ENCODE data around the gene NFKBIZ.

The NFKBIZ gene

DNA sequence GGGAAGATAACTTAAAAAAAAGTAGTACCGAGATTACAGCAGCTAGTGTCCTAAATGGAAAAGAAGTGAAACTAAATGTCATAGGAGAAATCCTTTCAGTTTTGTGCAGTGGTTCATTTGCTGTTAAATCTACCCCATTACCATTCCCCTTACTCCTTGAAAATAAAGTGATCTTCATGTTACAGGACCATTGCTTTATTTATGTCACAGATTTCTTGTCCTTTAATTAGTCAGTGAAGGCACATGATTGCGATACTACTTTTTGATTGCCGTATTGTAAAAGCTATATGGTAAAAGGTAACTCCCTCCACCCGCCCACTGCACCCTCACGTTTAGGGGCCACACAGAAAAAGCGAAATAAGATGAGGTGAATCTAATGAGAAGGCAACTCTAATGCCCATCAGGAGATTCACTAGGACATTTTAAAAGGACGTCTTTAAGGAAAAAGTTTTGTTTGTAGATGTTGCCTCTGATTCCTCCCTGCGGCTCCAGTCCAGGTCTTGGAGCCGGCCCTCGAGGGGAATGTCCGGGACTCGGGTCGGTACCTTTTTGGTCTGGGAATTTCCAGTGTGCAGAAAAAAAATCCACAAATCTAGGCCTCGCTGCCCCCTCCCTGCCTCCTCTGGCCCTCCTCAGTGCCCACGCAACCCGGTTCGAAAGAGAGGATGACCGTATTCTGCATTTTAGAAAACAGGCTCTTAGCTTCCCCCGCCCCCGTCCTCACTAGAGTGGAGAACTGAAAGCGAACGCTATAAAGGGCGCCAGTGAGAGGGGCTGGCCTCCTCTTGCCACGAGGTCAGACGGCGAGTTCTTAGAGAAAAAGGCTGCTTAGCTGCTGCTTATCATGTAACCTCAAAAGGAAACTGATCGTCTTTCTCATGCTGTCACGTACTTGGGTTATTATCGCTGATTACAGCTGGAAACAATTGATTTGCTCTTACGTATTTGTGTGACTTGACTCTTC is 21.8 kb upstream of the NFKBIZ start:
- peak; percentile 61 for DNase-seq

DNA sequence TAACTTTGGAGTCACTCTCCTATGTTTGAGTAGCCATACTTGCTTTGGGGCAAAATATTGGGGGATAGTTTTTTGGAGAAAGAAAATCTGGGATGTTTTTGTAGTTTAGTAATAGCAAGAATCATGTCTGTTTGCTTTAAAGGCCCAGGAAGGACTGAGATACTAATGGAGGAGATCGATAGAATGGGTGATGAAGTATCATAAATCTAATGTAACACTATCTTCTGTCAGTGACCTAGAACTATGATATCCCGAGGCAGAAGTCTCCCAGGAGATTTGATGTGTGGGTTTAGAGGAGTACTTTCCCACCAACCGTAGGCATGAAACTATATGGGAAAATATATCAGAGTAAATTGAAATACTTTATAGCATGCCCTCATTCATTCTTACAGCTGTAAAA is 21.0 kb upstream of the NFKBIZ start:
- no peak for DNase-seq

DNA sequence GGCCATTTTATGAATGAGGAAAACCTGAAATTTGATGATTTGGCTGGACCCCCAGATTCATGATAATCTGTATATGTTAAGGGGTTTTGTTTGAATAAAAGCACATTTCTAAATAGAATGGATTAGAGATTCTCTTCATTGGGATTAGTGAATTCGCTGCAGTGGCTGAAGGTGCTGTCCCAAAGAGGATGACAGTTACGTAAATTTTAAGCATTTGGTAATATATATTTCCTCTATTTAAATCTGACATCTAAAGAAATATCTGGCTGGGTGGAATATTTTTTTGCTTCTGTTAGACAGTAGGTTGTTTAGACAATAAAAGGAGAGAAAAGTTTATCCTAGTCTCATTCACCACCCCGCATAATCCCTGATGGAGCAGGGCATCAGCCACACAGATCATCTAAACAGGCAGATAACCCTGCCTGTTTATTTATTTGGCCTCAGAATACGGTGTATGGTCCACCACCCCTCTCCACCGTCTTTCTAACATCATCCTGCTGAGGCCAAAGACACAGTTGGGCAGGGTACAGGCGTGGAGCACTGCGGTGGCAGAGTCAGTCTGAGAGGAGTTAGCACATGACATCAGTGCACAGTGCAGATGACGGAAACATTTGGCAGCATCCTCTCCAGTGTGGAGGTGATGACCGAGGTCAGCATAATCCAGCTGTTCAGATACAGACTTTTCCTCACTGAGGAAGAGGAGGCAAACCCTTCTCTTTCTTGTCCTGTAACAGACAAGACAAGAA is 20.4 kb upstream of the NFKBIZ start:
- peak; percentile 35 for DNase-seq

- no peak for DNase-seq
Observed at GRCh38 chr3:101829437-101829830, 19.9 kb upstream of the NFKBIZ start.

DNA sequence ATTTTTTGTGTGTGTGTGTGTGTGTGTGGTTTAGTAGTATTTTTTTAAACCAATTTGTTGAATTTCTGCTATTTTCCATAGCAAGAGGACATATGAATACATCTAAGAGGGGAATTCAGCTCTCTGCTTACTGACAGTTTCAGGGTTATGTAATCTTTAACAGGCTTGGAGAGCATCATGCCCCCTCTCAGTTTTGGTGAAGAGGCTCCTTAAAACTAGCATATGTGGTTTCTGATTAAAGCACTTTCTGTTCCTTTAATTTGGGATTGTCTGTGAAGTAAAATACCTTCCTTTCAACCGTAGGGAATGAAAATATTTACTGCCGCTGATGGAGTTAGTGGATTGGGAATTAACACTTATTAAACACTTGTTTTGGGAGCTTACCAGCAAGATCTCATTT is 19.4 kb upstream of the NFKBIZ start:
- DNase-seq: no peak

DNA sequence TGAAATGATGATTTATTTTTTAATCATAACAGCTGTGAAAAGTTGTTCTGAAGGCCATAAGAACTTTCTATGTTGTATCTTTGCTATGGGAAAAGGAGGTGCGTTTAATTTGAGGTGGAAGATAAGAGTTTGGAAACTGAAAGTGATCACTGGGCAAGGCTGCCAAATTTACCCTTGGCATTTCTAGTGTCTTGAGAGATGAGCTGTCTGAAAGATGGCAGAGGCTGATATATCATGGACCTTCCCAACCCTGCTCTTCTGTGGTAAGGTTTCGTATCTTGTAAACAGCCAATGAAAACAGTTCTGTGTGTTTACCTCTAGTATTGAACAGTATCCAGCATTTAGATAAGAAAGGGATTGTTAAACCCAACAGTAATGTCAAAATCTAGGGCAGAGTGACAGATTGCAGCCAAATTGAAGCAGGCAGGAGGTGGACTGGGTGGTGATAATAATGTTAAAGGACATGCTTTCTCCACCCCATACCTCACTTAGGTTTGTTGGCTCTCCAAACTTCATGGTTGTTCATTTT is 15.8 kb upstream of the NFKBIZ start:
- DNase-seq: no peak

DNA sequence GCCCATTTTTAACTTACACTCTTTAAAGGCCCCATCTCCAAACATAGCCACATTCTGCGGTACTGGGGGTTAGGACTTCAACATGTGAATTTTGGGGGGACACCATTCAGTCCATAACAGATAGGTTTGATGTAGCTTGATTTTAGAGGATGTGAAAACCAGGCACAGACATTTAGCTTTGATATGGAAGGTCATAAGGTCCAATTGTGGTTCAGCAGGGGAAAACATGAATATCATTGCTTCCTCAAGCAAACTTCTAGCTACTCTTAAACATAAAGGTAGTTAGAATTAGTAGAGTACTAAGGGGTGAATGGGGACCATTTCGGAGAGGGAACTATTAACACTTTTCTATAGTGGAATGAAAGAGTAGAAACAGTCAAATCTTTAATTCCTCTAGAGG is 13.6 kb upstream of the NFKBIZ start:
- DNase-seq: no peak

DNA sequence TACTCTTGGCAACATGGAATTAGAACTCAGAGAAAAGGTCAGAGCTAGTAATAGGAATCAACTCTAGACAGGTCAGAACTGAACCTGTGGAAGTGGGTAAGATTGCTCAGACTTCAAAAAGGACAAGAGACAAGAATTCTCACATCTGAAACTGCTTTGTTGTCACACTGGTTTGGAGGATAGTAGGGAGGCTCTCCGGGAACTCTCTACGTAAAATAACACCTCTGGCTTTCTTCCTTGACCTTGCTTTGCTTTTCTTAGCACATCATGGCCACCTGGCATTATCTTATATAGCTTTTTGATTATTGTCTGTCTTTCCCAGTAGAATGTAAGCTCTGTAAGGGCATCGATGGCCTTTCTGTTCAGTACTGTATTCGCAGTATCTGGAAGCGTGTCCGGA is 13.2 kb upstream of the NFKBIZ start:
- DNase-seq: no peak

DNA sequence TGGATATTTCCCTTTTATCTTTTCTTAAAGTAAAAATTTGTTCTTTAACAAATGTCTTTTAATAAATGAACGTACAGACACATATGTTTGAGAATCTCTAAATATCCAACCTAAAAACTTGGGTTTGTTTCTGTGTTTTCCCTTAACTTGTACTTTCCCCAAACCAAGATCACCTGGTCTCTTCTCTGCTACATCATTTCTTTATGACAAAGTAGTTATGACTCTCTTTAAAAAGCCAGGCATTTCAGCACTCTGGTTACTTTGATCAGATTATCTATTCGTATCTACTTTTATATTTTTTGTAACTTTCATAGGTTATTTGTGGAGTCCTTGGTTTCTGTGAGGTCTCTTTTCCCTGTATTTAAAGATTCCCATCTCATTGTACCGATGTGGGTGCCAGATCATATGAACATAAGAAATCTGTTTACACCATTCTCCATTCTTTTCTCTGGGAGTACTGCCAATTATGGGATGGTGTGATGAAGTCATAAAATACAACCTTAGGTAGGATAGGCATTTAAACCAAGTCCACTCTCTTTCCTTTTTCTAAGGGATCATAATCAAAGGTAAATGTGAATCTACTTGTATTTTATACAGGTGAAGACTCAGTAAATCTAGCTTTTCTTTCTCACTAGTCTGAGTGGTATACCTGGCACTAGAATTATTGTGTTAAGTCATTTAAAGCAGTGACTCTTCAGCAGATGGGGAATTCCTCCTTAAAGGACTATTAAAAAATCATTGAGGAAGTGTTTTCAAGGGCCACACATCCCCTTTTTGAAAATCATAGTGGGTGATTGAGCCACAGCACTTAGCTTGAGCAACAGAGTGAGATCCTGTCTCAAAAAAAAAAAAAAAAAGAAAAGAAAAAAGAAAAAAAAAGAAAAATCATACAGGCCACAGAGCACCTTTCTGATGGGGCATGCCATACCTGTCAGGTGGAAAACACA is 12.4 kb upstream of the NFKBIZ start:
- DNase-seq: no peak

DNA sequence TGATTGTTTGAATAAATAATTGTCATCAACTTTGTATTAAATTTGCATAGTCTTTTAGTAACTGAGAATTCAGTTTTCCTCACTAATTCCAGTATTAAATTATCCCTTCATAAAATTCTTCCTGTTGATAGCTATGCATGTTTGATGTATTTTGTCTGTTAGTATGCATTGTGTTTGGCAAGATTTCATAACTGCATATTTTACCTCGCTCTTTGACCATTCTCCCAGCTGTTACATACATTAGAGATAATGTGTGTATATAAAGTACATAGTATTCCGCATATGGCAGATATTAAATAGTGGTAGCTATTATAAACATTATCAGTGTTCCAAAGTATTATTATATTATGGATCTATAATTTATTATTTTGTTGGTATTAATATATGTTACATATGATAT is 10.6 kb upstream of the NFKBIZ start:
- DNase-seq: no peak

- no peak for DNase-seq
Observed at GRCh38 chr3:101840066-101840465, 9.2 kb upstream of the NFKBIZ start.

DNA sequence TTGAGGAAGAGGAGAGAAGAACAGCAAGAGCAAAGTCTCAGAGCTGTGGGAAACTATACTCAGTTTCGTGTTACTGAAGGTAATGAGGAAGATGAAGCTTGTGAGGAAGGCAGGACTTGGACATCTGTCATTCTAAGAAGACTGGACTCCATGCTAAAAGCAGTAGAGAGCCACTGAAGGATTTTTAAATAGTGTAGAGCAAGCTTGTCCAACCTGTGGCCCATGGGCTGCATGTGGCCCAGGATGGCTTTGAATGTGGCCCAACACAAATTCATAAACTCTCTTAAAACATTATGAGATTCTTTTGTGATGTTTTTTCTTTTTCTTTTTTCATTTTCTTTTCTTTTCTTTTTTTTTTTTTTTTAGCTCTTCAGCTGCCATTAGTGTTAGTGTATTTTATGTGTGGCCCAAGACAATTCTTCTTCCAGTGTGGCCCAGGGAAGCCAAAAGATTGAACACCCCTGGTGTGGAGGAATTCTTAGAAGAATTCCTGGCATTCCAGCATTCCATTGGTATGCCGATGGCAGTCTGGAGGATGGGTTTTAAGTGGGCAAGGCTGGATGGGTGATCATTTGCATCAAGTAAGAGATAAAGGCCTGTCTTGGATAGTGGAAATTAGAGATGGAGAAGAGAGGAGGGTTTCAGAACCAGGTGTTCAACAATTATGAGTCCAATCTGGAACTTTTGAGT is 6.9 kb upstream of the NFKBIZ start:
- DNase-seq: no peak

GRCh38 chr3:101842935-101843330 is 6.4 kb upstream of the NFKBIZ start:
- DNase-seq: no peak

GRCh38 chr3:101845425-101845824 is 3.9 kb upstream of the NFKBIZ start:
- DNase-seq: no peak

DNA sequence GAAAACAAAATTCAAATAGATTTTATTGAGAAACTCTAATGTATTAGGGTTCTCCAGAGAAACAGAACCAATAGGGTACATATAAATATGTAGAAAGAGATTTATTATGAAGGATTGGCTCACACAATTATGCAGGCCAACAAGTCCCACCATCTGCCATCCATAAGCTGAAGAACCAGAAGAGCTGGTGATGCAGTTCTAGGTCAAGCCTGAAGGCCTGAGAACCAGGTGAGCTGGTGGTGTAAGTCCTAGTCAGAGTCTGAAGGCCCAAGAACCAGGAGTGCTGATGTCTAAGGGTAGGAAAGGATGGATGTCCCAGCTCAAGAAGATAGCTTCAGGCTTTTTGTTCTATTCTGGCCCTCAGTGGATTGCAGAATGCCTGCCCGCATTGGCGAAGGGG is 2.6 kb upstream of the NFKBIZ start:
- DNase-seq: no peak

GRCh38 chr3:101847328-101847727 is 2.0 kb upstream of the NFKBIZ start:
- no peak for DNase-seq

DNA sequence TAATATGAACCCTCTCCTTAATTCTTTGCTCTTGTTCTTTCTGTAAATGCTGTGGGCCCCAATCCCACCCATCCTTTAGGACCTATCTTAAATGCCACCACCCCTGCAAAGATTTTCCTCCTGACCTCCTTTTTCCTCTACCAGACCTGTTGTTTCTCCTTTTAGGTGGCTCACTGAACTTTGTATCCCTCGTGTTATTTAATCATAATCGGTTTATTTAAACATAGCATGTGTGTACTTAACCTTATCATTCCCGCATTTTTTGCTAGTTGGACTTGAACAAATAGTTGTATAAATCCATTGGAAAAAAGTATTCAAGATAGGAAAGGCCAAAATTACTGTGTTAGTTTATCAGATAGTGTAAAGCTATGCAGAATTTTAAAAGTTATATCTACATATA is 988 bp upstream of the NFKBIZ start:
- no peak for DNase-seq

GRCh38 chr3:101849714-101850245 is 466 bp downstream of the NFKBIZ start:
- peak; percentile 38 for DNase-seq

DNA sequence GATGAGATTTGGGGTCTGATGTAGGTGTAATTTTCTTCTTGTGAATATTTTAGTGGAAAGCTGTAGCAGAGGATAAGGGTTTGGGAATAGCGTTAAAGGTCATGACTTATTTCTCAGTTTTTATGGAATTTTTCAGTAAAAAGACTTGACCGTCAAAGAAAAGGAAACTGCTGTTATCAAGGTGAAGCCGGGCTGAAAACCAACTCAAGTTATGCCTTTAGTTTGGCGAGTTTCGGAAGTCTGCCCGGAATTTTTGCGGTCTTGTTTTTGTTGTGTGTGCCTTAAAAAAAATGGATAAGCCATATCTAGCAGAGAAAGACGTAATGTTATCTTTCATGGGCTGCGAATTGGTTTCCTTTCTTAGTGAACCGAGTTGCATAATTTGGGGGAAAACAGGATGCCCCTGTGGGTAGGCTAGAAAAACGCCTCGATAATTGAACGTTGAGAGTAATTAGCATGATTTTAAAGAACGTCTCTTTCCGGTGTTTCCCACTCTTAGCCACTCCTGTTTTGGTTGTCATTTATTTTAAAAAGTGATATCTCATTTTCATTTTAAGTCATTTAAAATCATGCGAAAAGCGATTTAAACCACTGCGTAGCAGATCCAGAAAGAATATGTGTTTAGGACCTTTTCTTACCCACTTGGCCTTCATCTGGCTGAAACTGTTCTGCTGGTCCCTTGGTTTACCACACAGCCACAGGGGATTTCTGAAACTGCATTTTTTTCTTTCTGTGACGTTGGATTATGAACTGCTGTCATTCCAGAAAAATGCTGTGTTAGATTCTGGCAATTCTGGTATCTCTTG is 1.1 kb downstream of the NFKBIZ start:
- DNase-seq: peak; percentile 39

- no peak for DNase-seq
Observed at GRCh38 chr3:101851072-101851770, 1.9 kb downstream of the NFKBIZ start.

All from T-helper 9 cell (primary cell).